Neutrophil (primary cell): ENCODE measurements around the gene CTDSPL.
"Not testable (repeated sequence)": the region's sequence is repeated elsewhere in the genome, so short reads cannot be mapped to it uniquely, and the experiment has no call there.

Experiments used
- H3K27ac ChIP-seq: fragments of 200-600 bp; sonication (generic); 2 replicates; pipeline ENCODE4 v1.5.1; 2016; ENCODE audit warnings: mild to moderate bottlenecking, moderate library complexity
- H3K27me3 ChIP-seq: fragments of 200-600 bp; sonication (generic); 2 replicates; pipeline ENCODE4 v1.6.0; 2016; ENCODE audit warnings: mild to moderate bottlenecking
- H3K36me3 ChIP-seq: fragments of 200-600 bp; sonication (generic); 2 replicates; pipeline ENCODE4 v1.5.1; 2017
- H3K4me1 ChIP-seq, 2 experiments: fragments of 200-600 bp in 1 of 2; sonication (generic) in 1 of 2; 1 replicate in 1 of 2; 2 replicates in 1 of 2; pipeline versions ENCODE4 v1.5.1 to v1.6.1; 2013 to 2016; ENCODE audit warnings: low read depth in 1 of 2, low read length in 1 of 2, mild to moderate bottlenecking in 1 of 2, moderate library complexity in 1 of 2; ENCODE audit not compliant: control insufficient read depth in 1 of 2, insufficient read depth in 1 of 2
- H3K4me3 ChIP-seq, 2 experiments: fragments of 200-600 bp in 1 of 2; sonication (generic) in 1 of 2; 1 replicate in 1 of 2; 2 replicates in 1 of 2; pipeline ENCODE4 v1.5.1; 2013 to 2016; ENCODE audit warnings: low read depth in 1 of 2, low read length in 1 of 2, mild to moderate bottlenecking in 1 of 2, moderate library complexity in 1 of 2
- H3K9me3 ChIP-seq: fragments of 200-600 bp; sonication (generic); 2 replicates; pipeline ENCODE4 v1.5.1; 2016
- TF ChIP-seq, protein P1 (sequence below): fragments of 200-600 bp; sonication (generic); IDR thresholded peaks from 2 replicates; pipeline ENCODE4 v1.5.1; 2016; ENCODE audit warnings: antibody characterized with exemption

The CTDSPL gene

GRCh38 chr3:37968199-37968598 lies 106.5 kb downstream of the CTDSPL start:
- Histone ChIP-seq H3K36me3 (peaks cover 26% of the 10 kb centered on the region), H3K4me3 (no peak overlapping the region), H3K27ac (no peak overlapping the region), H3K27me3 (no peaks in the 10 kb centered on the region), H3K9me3 (no peaks in the 10 kb centered on the region), H3K4me1 (no peaks in the 10 kb centered on the region)
- TF ChIP-seq, protein P1, sequence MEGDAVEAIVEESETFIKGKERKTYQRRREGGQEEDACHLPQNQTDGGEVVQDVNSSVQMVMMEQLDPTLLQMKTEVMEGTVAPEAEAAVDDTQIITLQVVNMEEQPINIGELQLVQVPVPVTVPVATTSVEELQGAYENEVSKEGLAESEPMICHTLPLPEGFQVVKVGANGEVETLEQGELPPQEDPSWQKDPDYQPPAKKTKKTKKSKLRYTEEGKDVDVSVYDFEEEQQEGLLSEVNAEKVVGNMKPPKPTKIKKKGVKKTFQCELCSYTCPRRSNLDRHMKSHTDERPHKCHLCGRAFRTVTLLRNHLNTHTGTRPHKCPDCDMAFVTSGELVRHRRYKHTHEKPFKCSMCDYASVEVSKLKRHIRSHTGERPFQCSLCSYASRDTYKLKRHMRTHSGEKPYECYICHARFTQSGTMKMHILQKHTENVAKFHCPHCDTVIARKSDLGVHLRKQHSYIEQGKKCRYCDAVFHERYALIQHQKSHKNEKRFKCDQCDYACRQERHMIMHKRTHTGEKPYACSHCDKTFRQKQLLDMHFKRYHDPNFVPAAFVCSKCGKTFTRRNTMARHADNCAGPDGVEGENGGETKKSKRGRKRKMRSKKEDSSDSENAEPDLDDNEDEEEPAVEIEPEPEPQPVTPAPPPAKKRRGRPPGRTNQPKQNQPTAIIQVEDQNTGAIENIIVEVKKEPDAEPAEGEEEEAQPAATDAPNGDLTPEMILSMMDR, result no peak

- Histone ChIP-seq H3K36me3 (peaks cover 31% of the 10 kb centered on the region), H3K27me3 (no peaks in the 10 kb centered on the region), H3K4me3 (no peak overlapping the region), H3K4me1 (no peaks in the 10 kb centered on the region), H3K27ac (no peak overlapping the region), H3K9me3 (no peaks in the 10 kb centered on the region)
- TF ChIP-seq, protein P1, result no peak
Observed at GRCh38 chr3:37968813-37969595, 107.3 kb downstream of the CTDSPL start.

- peaks cover 31% of the 10 kb centered on the region for H3K36me3 ChIP-seq
- H3K4me3 ChIP-seq, result no peak overlapping the region
- H3K9me3 ChIP-seq, result no peaks in the 10 kb centered on the region
- no peaks in the 10 kb centered on the region for H3K4me1 ChIP-seq
- no peaks in the 10 kb centered on the region for H3K27me3 ChIP-seq
- TF ChIP-seq, protein P1, result no peak
- no peak overlapping the region for H3K27ac ChIP-seq
Observed at GRCh38 chr3:37969596-37970100, 108.0 kb downstream of the CTDSPL start.

DNA sequence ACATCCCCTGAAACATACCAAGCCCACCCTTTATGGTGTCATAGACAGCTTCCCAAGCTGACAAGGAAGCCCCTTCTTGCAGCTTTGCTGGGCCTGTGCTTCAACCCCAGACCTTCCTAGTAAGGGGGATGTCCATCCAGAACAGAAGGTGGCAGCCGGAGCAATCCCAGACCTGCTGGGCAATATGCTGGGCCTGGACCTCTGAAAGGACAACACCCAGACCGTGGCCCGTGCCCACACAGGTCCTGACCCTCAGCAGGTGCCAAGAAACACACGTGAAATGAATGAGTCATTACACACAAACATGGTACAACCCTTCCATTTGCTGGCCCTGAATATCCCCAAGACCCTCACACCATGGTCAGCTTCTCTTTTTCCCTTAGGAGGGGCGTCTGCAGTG lies 109.1 kb downstream of the CTDSPL start:
- peaks cover 32% of the 10 kb centered on the region for H3K36me3 ChIP-seq
- peaks cover 0 to 3% of the 10 kb centered on the region in 2 experiments for H3K4me1 ChIP-seq
- no peaks in the 10 kb centered on the region for H3K9me3 ChIP-seq
- TF ChIP-seq, protein P1, result no peak
- H3K27me3 ChIP-seq, result no peaks in the 10 kb centered on the region
- H3K27ac ChIP-seq, result no peak overlapping the region
- no peak overlapping the region for H3K4me3 ChIP-seq

- H3K27ac ChIP-seq, result no peak overlapping the region
- no peaks in the 10 kb centered on the region for H3K9me3 ChIP-seq
- H3K4me3 ChIP-seq, result no peak overlapping the region
Observed at GRCh38 chr3:37971467-37971866, 109.8 kb downstream of the CTDSPL start.

DNA sequence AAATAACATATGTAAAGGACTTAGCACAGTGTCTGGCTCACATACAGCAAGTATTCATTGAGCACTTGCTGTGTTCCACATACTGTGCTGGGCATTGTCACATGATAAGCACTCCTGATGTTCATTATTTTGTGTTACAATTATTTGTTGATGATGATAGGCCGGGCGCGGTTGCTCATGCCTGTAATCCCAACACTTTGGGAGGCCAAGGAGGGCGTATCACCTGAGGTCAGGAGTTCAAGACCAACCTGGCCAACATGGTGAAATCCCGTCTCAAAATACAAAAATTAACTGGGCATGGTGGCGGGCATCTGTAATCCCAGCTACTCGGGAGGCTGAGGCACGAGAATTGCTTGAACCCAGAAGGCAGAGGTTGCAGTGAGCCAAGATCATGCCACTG lies 110.4 kb downstream of the CTDSPL start:
- H3K4me1 ChIP-seq, H3K4me3 ChIP-seq, H3K27ac ChIP-seq, H3K27me3 ChIP-seq, H3K9me3 ChIP-seq: not testable (repeated sequence)
- H3K36me3 ChIP-seq, result peaks cover 38% of the 10 kb centered on the region

More at GRCh38 chr3:37971467-37971866, 109.8 kb downstream of the CTDSPL start:
- Histone ChIP-seq H3K36me3 (peaks cover 38% of the 10 kb centered on the region), H3K4me1 (peaks cover 0 to 3% of the 10 kb centered on the region in 2 experiments), H3K27me3 (no peaks in the 10 kb centered on the region)
- TF ChIP-seq, protein P1, result no peak
